Measurements from ENCODE around the gene WNT9A. TPM values are rescaled to one million over a fixed set of nuclear protein-coding genes. Genes with fewer than 3 reads are reported as not detected.

The WNT9A gene
- total RNA-seq, 1 experiment from 2014 or later: 9.5 TPM

GRCh38 chr1:227897704-227898438 is 49.9 kb downstream of the WNT9A start:
- no peak for DNase-seq (ENCODE audit: low read depth)

- no peak for DNase-seq (ENCODE audit: low read depth)
These were observed 50.7 kb downstream of the WNT9A start for GRCh38 chr1:227896710-227897655.

- DNase-seq (ENCODE audit: low read depth): peak; percentile 87
These were observed 51.7 kb downstream of the WNT9A start for GRCh38 chr1:227895828-227896685.

GRCh38 chr1:227894831-227895451 is 52.8 kb downstream of the WNT9A start:
- peak; percentile 65 for DNase-seq (ENCODE audit: low read depth)

GRCh38 chr1:227893949-227894721 is 53.6 kb downstream of the WNT9A start:
- peak; percentile 91 for DNase-seq (ENCODE audit: low read depth)

GRCh38 chr1:227893300-227893948 is 54.3 kb downstream of the WNT9A start:
- DNase-seq (ENCODE audit: low read depth): no peak

GRCh38 chr1:227892489-227893299 is 55.0 kb downstream of the WNT9A start:
- no peak for DNase-seq (ENCODE audit: low read depth)

- no peak for DNase-seq (ENCODE audit: low read depth)
These were observed 55.7 kb downstream of the WNT9A start for GRCh38 chr1:227891955-227892488.

GRCh38 chr1:227891223-227891954 is 56.3 kb downstream of the WNT9A start:
- DNase-seq (ENCODE audit: low read depth): no peak

GRCh38 chr1:227890451-227891222 is 57.1 kb downstream of the WNT9A start:
- DNase-seq (ENCODE audit: low read depth): no peak

GRCh38 chr1:227889863-227890405 is 57.8 kb downstream of the WNT9A start:
- no peak for DNase-seq (ENCODE audit: low read depth)

- DNase-seq (ENCODE audit: low read depth): peak; percentile 43
These were observed 58.5 kb downstream of the WNT9A start for GRCh38 chr1:227889047-227889862.

GRCh38 chr1:227888404-227889046 is 59.2 kb downstream of the WNT9A start:
- DNase-seq (ENCODE audit: low read depth): no peak

GRCh38 chr1:227887697-227888403 is 59.9 kb downstream of the WNT9A start:
- DNase-seq (ENCODE audit: low read depth): no peak

Data from RPMI7951 (cell line).